Epidermal melanocyte (primary cell): ENCODE data around the gene USP9X.
"Not testable (repeated sequence)": the region's sequence is repeated elsewhere in the genome, so short reads cannot be mapped to it uniquely, and the experiment has no call there.

Experiments used
- DNase-seq: peaks from one replicate; pipeline ENCODE4 v3.0.0; 2011; ENCODE audit warnings: low spot score; ENCODE audit not compliant: insufficient read length

USP9X gene

GRCh38 chrX:41085512-41085877, 250 bp downstream of the USP9X start:
- no peak for DNase-seq

- DNase-seq = no peak
Measured at GRCh38 chrX:41085878-41086626, 807 bp downstream of the USP9X start.

DNA sequence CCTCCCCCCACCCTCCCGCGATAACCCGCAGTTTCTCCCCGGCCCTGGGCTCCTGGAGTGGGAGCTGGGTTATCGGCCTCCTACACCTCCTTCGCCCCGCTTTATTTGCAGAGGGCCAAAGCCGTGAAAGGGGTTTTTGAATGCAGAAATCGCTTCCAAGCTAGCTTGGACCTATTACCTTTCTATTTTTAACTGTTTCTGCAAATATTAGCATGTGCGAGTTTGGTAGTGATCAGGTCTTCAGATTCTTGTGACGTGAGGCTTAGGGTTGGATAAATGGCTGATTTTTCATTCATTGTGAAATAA, 1.3 kb downstream of the USP9X start:
- no peak for DNase-seq

DNA sequence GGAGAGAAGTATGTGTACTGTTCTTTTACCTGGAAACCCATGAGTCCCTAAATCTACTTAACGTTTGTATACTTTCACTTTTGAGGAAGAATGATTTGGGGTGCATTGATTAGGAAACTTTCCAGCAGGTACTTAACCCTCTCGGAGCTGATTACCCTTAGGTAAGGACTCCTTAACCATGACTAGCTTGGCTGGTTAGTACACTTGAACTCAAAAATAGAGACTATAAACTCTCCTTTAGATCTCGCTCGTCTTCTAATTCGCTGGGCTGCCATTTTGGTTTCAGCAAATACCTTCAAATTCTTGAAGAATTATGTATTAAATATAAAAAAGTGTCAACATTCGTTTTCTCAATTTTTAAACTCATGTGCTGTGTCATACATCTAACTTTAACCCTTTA, 2.0 kb downstream of the USP9X start:
- DNase-seq = no peak

DNA sequence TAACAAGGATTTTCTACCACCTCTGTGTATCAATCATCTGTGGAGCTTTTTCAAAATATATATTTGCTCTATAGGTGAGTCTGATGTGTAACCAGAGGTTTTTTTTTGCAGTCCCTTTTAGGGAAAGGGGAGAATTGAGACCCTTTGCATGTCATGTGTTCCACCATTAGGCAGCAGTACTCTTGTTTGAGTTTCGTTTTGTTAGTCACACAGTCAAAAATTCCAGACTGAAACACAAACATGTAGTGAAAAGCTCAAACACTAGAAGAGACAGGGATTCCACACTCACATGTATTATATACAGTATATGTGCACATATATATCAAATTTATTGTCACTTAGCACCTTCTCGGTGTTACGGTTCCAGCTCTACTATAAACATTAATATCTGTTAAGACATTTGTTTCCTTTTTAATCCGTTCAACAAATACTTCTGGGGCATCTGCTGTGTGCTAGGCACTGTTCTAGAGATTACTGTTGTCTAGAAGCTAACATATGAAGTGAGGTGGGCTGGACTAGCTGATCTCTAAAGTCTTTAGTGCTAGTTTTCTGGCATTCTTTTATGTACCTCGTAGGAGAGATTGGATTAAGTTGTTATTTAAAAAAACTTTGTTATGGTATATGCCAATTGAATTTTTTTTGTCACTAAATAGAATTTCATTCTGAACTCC, 5.5 kb downstream of the USP9X start:
- no peak for DNase-seq

DNA sequence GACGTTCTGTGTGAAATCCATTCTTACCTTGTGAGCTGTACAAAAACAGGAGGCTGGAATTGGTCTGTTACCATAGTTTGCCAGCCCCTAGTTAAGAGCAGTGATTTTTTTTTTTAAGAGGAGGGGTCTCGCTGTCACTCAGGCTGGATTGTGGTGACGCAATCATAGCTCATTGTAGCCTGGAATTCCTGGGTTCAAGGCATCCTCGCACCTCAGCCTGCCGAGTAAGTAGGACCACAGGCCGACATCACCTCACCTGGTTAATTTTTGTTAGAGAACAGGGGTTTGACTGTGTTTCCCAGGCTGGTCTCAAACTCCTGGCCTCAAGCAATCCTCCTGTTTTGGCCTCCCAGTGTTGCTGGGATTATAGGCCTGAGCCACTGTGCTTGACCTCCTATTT, 7.5 kb downstream of the USP9X start:
- no peak for DNase-seq

DNA sequence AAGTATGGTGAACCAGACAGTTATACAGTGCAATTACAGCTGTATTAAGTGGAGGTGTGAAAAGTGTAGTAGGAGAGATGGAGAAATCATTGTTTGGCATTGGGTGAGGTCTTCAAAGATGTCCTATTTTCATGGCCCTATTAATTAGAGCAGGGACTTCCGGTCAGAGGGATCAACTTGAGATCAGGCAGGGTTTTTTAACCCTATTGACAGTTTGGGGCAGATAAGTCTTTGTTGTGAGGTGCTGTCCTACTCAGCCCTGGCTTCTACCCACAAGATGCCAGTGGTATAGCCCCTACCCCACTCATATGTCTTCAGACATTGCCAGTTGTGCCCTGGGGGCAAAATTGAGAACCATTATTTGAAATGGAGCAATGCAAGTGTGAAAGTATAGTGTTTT, 9.9 kb downstream of the USP9X start:
- DNase-seq = no peak

DNA sequence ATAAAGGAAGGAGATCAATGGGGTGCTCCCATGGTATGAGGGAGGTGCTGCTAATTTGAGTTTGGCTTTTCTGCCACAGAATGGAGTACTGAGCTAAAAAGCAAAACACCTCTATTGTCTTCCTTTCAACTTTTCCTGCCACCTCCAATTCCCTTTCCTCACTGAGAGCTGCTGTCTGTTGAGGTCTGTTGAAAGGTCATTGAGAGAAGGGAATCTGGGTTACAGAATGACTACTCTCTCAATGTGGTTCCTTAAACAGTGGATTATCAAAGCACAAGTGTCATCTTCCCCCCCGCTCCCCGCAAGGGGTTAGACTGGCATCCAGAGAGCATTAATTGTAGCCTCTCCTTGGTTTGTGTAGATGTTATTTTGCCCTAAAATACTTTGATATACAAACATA, 10.7 kb downstream of the USP9X start:
- no peak for DNase-seq

- DNase-seq = no peak
Measured at GRCh38 chrX:41096339-41096955, 11.2 kb downstream of the USP9X start.

- DNase-seq = no peak
Measured at GRCh38 chrX:41097326-41097725, 12.1 kb downstream of the USP9X start.

GRCh38 chrX:41100200-41100599, 15.0 kb downstream of the USP9X start:
- DNase-seq = no peak

GRCh38 chrX:41100819-41101218, 15.6 kb downstream of the USP9X start:
- no peak for DNase-seq

DNA sequence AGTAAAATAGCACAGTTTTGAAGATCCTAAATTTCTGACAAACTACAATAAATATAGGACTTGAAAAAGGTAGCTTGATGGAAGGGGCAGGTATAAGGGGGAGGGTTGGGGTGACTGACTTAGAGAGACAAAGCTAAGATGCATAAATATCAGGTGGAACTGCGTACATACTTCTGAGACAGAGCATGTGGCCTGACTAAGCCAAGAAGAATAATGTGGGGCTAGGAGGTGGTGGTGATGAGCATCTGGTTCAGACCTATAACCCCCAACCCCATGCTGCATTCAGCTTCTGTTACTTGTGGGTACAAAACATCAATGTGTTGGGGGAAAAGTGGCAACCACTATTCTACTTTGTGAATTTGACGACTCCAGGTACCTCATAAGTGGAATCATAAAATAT, 19.8 kb downstream of the USP9X start:
- no peak for DNase-seq

DNA sequence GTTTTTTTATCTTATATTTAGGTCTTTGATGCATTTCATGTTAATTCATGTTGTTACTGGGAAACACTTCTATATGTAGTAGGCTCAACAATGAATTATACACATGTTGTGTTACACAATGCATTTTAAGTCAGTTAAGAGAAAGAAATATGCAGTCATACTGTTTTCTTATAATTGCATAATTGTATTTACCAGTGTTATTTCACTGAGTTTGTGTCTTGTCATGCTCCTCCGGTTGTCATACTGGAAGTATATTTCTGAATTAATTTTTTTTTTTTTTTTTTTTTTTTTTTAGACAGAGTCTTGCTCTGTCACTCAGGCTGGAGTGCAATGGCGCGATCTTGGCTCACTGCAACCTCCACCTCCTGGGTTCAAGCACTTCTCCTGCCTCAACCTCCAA, 21.0 kb downstream of the USP9X start:
- not testable (repeated sequence) for DNase-seq

- no peak for DNase-seq
Measured at GRCh38 chrX:41108007-41108406, 22.8 kb downstream of the USP9X start.

DNA sequence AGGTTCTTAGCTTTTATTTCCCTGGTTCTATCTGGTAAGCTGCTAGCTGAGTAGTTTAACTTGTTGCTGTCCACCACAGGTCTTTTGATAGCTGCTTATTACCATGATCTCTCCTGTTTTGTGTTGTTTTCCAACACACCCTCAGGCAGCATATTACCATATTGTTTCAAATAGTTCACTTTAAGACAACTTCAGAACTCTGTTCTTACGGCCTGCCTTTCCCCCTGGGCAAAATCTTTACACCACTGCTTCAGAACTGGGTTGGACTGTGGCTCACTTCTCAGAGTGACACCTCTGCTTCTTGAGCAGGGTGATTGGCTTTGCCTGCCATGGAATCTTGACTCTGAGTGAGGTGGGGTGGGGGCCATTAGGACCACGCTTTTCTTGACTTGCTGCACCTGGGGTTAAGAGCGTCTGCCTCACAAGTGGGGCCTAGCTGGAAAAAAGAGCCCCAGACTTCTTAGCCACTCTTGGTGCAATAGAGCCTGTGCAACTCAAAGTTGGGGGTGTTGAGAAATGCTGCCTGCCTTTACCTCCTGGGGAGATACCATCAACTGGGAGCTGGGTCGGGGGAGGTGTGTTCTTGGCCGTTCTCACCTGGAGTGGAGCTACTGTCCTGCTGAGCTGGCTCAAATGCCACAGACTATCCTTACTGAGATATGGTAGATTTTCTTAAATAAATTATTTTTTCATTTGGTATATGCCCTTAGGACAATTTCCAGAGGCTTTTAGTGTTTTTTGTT, 23.4 kb downstream of the USP9X start:
- no peak for DNase-seq

DNA sequence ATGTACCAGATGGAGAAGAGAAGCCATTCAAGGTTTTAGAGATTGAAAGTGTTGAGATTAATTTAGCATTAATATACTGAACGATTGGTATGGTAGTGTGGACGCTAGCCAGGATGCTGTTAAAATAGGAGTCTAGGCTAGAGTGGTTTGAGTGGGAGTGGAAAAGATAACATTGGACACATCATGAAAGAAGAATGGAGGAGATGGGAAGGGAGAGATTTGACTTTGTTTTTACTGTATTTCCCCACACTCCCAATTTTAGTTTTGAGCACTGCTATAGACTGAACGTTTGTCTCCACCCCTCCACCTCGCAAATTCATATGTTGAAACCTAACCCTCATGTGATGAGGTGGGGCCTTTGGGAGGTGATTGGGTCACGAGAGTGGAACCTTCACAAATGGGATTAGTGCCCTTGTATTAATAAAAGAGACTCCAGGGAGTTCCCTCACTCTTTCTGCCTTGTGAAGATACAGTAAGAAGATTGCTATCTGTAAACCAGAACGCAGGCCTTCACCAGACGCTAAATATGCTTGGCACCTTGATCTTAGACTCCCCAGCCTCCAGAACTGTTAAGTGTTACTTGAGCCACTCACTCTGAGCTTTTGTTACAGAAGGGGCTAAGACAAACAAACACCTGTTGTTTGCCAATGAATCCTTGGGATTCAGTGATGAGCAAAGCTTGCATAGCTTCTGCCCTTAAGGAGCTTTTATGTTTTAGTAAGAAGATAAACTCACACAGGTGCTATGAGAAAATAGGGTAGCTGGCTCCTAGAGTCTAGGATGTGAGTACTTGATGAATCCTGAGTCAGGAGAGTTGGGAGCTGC, 25.8 kb downstream of the USP9X start:
- no peak for DNase-seq

DNA sequence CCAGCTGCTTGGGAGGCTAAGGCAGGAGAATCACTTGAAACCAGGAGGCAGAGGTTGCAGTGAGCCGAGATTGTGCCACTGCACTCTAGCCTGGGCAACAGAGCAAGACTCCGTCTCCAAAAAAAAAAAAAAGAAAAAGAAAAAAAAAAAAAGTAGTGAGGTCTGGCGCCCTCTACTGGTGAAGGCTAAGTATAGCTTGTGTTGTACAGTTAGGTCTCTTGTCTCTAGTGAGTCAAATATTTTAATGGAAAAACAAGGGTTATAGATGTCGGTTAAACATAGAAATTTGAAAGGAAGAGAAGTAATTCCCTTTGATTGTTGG, 29.8 kb downstream of the USP9X start:
- not testable (repeated sequence) for DNase-seq

GRCh38 chrX:41116948-41117347, 31.7 kb downstream of the USP9X start:
- no peak for DNase-seq

DNA sequence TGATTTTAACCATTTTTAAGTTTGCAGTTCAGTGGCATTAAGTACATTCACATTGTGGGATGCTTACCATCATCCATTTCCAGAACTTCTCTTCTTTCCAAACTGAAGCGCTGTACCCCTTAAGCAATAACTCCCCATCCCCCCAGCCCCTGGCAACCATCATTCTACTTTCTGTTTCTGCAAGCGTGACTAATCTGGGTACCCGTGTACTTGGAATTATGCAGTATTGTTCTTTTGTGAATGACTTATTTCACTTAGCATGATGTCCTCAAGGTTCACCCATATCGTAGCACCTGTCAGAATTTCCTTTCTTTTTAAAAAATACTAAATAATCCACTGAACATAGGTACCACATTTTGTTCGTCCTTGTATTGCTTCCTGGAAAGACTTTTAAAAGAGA, 32.9 kb downstream of the USP9X start:
- DNase-seq = no peak

GRCh38 chrX:41119803-41120202, 34.6 kb downstream of the USP9X start:
- DNase-seq = no peak

- no peak for DNase-seq
Measured at GRCh38 chrX:41121766-41122165, 36.5 kb downstream of the USP9X start.
